Measurements from ENCODE around the gene KRTAP10-11. TPM values are rescaled to one million over a fixed set of nuclear protein-coding genes. Genes with fewer than 3 reads are reported as not detected.

KRTAP10-11 gene
- total RNA-seq, 2 experiments from 2014 or later, result not detected

DNA sequence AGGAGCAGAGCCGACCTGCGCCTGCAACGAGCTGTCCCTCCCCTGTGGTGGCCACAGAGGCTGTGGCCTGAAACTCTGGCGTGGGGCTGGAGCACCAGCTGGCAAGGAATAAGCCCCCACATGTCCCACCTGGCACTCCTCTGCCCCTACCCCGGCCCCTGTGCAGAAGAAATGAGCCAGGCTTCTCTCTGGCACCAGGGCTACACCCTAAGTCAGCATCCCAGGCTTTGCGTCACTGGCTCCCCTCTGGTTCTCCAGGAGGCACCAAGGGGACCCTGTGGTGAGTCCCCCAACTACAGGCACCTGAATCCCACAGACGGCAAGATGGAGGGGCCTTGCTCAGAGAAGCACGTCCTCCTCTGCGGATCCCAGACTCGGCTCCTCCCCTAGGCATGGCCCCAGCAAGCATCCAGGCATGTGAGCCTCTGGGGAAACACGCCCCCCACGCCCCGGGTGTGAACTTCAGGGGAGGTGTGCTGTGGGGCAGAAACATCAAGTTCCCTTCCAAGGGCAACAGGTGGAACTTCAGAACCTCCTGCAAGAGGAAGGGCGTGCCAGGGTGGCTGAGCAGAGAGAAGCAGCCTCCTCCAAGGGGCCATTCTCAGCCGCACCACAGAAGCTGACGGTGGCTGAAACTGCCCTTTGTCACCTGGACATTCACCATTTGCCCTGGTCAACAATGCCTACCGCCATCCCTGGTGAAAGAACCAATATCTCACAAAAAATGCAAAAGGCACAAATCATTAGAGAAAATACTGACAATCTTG is 42.9 kb upstream of the KRTAP10-11 start:
- no peak for TF ChIP-seq EZH2phosphoT487 (IDR thresholded peaks at IDR 0.05; ENCODE audit: borderline replicate concordance, low read depth, low read length)
- TF ChIP-seq, protein P1, sequence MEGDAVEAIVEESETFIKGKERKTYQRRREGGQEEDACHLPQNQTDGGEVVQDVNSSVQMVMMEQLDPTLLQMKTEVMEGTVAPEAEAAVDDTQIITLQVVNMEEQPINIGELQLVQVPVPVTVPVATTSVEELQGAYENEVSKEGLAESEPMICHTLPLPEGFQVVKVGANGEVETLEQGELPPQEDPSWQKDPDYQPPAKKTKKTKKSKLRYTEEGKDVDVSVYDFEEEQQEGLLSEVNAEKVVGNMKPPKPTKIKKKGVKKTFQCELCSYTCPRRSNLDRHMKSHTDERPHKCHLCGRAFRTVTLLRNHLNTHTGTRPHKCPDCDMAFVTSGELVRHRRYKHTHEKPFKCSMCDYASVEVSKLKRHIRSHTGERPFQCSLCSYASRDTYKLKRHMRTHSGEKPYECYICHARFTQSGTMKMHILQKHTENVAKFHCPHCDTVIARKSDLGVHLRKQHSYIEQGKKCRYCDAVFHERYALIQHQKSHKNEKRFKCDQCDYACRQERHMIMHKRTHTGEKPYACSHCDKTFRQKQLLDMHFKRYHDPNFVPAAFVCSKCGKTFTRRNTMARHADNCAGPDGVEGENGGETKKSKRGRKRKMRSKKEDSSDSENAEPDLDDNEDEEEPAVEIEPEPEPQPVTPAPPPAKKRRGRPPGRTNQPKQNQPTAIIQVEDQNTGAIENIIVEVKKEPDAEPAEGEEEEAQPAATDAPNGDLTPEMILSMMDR (conservative IDR thresholded peaks at IDR 0.05; ENCODE audit: low read length), result no peak
- Histone ChIP-seq H3K4me3 (ENCODE audit: low read depth, low read length, poor library complexity, severe bottlenecking) (no peak overlapping the region), H3K4me1 (ENCODE audit: insufficient read depth, low read length, poor library complexity, severe bottlenecking) (no peaks in the 10 kb centered on the region), H3K79me2 (ENCODE audit: insufficient read depth, low read depth, low read length) (no peaks in the 10 kb centered on the region), H4K20me1 (ENCODE audit: insufficient read depth, low read length) (no peaks in the 10 kb centered on the region), H2AFZ (ENCODE audit: low read length) (no peak overlapping the region), H3K36me3 (ENCODE audit: insufficient read depth, low read length) (no peaks in the 10 kb centered on the region), H3K4me2 (ENCODE audit: low read length) (no peak overlapping the region), H3K9me3 (ENCODE audit: low read length) (no peaks in the 10 kb centered on the region), H3K9me2 (ENCODE audit: insufficient read depth, low read length) (no peaks in the 10 kb centered on the region), H3K27ac (ENCODE audit: low read depth, low read length, poor library complexity, severe bottlenecking) (no peak overlapping the region)
- ChIA-PET POLR2A (no interaction called here), CTCF (ENCODE audit: unreplicated experiment) (no interaction called here)
- no peak for DNase-seq (ENCODE audit: low spot score)
- no TSS peak for BruUV-seq (replicated peaks)
- intact Hi-C loops (cut with micrococcal nuclease; ENCODE audit: unreplicated experiment), result no loop called here

DNA sequence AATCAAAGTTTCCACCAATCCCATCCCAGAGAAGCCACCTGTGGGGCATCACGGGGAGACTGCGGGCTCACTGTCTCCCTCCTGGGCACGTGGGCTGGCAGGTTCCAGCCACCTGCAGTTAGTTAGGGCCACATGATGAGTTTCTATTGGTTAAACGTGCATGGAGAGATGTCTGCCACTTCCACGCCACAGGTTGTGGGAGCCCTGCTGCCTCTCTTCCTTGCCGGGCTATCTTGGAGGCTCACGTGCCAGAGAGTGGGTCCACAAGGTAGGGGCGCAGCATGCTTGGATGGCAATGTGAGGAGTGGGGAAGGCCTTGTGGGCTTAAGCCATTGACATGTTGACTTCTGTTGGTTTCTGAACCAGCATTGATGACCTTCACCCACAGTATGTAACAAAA is 42.3 kb upstream of the KRTAP10-11 start:
- BruUV-seq (replicated peaks), result no TSS peak
- Histone ChIP-seq H2AFZ (ENCODE audit: low read length) (no peak overlapping the region), H3K4me1 (ENCODE audit: insufficient read depth, low read length, poor library complexity, severe bottlenecking) (no peaks in the 10 kb centered on the region), H3K9me2 (ENCODE audit: insufficient read depth, low read length) (no peaks in the 10 kb centered on the region), H3K27ac (ENCODE audit: low read depth, low read length, poor library complexity, severe bottlenecking) (no peak overlapping the region), H3K9me3 (ENCODE audit: low read length) (no peaks in the 10 kb centered on the region), H3K4me2 (ENCODE audit: low read length) (no peak overlapping the region), H3K36me3 (ENCODE audit: insufficient read depth, low read length) (no peaks in the 10 kb centered on the region), H4K20me1 (ENCODE audit: insufficient read depth, low read length) (no peaks in the 10 kb centered on the region), H3K79me2 (ENCODE audit: insufficient read depth, low read depth, low read length) (no peaks in the 10 kb centered on the region), H3K4me3 (ENCODE audit: low read depth, low read length, poor library complexity, severe bottlenecking) (no peak overlapping the region)
- CTCF ChIA-PET (ENCODE audit: unreplicated experiment), result no interaction called here
- POLR2A ChIA-PET, result no interaction called here
- TF ChIP-seq, protein P1 (conservative IDR thresholded peaks at IDR 0.05; ENCODE audit: low read length), result no peak
- TF ChIP-seq EZH2phosphoT487 (IDR thresholded peaks at IDR 0.05; ENCODE audit: borderline replicate concordance, low read depth, low read length), result no peak
- DNase-seq (ENCODE audit: low spot score), result no peak
- intact Hi-C loops (cut with micrococcal nuclease; ENCODE audit: unreplicated experiment), result no loop called here

DNA sequence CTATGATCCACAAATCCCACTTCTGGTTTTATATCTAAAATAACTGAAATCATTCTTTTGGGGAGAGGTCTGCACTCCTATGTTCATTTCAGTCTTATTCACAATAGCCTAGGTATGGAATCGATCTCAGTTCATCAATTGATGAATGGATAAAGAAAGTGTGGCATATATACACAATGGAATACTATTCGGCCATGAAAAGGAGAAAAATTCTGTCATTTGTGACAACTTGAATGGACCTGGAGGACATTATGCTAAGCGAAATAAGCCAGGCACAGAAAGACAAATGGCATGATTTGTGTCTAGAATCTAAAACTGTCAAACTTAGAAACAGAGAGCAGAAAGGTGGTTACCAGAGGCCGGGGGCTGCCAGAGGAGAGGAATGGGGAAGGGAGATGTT is 39.7 kb upstream of the KRTAP10-11 start:
- Histone ChIP-seq H3K4me2 (ENCODE audit: low read length) (no peak overlapping the region), H3K27ac (ENCODE audit: low read depth, low read length, poor library complexity, severe bottlenecking) (no peak overlapping the region), H3K36me3 (ENCODE audit: insufficient read depth, low read length) (no peaks in the 10 kb centered on the region), H3K79me2 (ENCODE audit: insufficient read depth, low read depth, low read length) (no peaks in the 10 kb centered on the region), H3K4me3 (ENCODE audit: low read depth, low read length, poor library complexity, severe bottlenecking) (no peak overlapping the region), H3K9me3 (ENCODE audit: low read length) (0 out of 2 replicates have a peak, but pooled peaks cover 9% of the 10 kb centered on the region), H3K4me1 (ENCODE audit: insufficient read depth, low read length, poor library complexity, severe bottlenecking) (no peaks in the 10 kb centered on the region), H2AFZ (ENCODE audit: low read length) (no peak overlapping the region), H3K9me2 (ENCODE audit: insufficient read depth, low read length) (no peaks in the 10 kb centered on the region), H4K20me1 (ENCODE audit: insufficient read depth, low read length) (no peaks in the 10 kb centered on the region)
- no TSS peak for BruUV-seq (replicated peaks)
- ChIA-PET CTCF (ENCODE audit: unreplicated experiment) (no interaction called here), POLR2A (no interaction called here)
- no peak for TF ChIP-seq EZH2phosphoT487 (IDR thresholded peaks at IDR 0.05; ENCODE audit: borderline replicate concordance, low read depth, low read length)
- TF ChIP-seq, protein P1 (conservative IDR thresholded peaks at IDR 0.05; ENCODE audit: low read length), result no peak
- intact Hi-C loops (cut with micrococcal nuclease; ENCODE audit: unreplicated experiment), result no loop called here
- DNase-seq (ENCODE audit: low spot score), result no peak
